ENCODE results near the gene CNTN4. TPM values are rescaled to one million over a fixed set of nuclear protein-coding genes. Genes with fewer than 3 reads are reported as not detected.
A peak's percentile ranks its signal among the peaks of the same experiment; 100 is the strongest.

The CNTN4 gene
- polyA plus RNA-seq, 4 donors, result 0.27 to 6.5 (median 2.6) TPM; not detected in 1

DNA sequence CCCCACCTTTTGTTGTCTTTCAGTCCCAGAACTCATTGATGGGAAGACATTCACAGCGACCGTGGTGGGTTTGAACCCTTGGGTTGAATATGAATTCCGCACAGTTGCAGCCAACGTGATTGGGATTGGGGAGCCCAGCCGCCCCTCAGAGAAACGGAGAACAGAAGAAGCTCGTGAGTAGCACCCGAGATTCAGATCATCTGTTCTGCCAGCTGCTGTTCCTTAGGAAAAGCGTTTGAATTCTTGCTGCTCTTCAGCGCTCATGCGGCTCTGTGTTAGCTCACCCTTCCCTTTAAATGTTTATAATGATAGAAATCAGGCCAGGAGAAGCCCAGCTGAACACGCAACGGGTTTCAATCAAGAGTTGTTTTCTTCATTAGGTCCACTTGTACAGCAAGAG is 938.5 kb downstream of the CNTN4 start:
- FAIRE-seq, result no peak

DNA sequence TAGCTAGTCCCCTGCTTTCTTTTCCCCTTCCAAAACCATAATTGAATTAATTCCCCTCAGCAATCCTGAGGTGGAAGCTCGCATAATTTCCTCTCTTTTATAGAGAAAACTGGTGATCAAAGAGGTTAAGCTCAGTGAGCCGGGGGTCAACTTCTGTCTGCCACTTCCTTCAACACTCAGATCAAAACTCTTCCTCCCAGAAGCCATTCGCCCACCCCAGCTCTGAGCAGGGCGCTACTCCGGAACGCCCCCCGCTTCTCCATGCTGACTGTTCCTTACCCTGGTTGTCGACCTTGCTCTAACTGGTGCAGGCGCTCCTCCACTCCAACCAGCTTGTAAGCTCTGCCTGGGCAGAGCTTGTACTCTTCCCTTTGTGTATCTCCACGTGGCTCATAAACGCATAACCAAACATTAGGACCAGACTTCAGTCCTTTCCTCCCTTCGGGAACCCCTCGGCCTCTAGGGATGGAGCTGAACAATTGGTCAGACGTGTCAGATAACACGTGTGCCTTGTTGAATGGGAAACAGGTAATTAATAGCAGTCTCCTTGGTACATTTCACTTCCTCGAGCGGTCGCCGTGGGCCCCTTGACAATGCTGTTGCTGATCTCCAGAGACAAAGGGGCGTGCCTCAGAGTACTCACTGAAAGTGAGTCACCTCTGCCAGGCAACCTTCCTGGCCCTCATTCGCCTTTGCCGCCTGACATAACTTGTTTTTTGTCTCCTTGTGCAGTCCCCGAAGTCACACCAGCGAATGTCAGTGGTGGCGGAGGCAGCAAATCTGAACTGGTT is 939.7 kb downstream of the CNTN4 start:
- no peaks in the 10 kb centered on the region for H3K27me3 ChIP-seq (ENCODE audit: control insufficient read depth in 3 of 3, insufficient read depth in 3 of 3, low read length in 3 of 3)
- DNase-seq, result no peak
- no peaks in the 10 kb centered on the region for H3K36me3 ChIP-seq (ENCODE audit: control insufficient read depth in 3 of 3, insufficient read depth in 2 of 3, low read depth in 1 of 3, low read length in 3 of 3)
- no peaks in the 10 kb centered on the region for H3K4me1 ChIP-seq (ENCODE audit: control insufficient read depth in 3 of 3, insufficient read depth in 2 of 3, low read depth in 1 of 3, low read length in 2 of 3)
- H3K27ac ChIP-seq (ENCODE audit: low read depth in 1 of 3, low read length in 2 of 3), result no peak overlapping the region
- WGBS, 3 donors, result 63 to 75% (median 67%) methylated on average over 25 of the region's 25 CpGs
- H3K4me3 ChIP-seq (ENCODE audit: low read depth in 1 of 3, low read length in 3 of 3), result no peak overlapping the region
- no peaks in the 10 kb centered on the region for H3K9me3 ChIP-seq (ENCODE audit: control insufficient read depth in 2 of 2, insufficient read depth in 1 of 2, low read depth in 1 of 2, low read length in 1 of 2)
- FAIRE-seq, result no peak

More for the DNA sequence above, 938.5 kb downstream of the CNTN4 start:
- WGBS, 3 donors, result 87 to 89% (median 87%) methylated on average over 13 of the region's 13 CpGs
- no peak for DNase-seq
- no peaks in the 10 kb centered on the region for H3K9me3 ChIP-seq (ENCODE audit: control insufficient read depth in 2 of 2, insufficient read depth in 1 of 2, low read depth in 1 of 2, low read length in 1 of 2)
- H3K4me1 ChIP-seq (ENCODE audit: control insufficient read depth in 3 of 3, insufficient read depth in 2 of 3, low read depth in 1 of 3, low read length in 2 of 3), result no peaks in the 10 kb centered on the region
- no peaks in the 10 kb centered on the region for H3K36me3 ChIP-seq (ENCODE audit: control insufficient read depth in 3 of 3, insufficient read depth in 2 of 3, low read depth in 1 of 3, low read length in 3 of 3)
- no peak overlapping the region for H3K27ac ChIP-seq (ENCODE audit: low read depth in 1 of 3, low read length in 2 of 3)
- H3K4me3 ChIP-seq (ENCODE audit: low read depth in 1 of 3, low read length in 3 of 3), result no peak overlapping the region
- H3K27me3 ChIP-seq (ENCODE audit: control insufficient read depth in 3 of 3, insufficient read depth in 3 of 3, low read length in 3 of 3), result no peaks in the 10 kb centered on the region

DNA sequence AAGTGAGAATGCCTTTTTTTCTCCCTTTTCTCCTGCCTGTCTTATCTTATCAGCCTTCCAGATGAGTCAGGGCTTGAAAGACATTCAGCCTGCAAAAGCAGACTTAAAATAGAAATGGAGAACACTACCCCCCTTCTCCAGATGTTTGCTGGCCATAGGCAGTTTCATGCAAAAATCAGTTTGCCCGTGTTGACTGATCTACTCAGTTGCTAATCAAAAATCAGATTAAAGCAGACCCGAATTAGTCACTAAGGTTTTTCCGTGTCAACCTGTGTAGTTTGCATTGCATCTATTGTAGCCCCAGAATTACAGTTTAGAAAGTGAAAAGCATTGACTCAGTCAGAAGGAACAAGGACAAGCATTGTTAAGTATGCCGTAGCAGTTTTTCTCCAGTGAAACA is 955.3 kb downstream of the CNTN4 start:
- Histone ChIP-seq H3K27ac (ENCODE audit: low read depth in 1 of 3, low read length in 2 of 3) (no peak overlapping the region), H3K9me3 (ENCODE audit: control insufficient read depth in 2 of 2, insufficient read depth in 1 of 2, low read depth in 1 of 2, low read length in 1 of 2) (no peaks in the 10 kb centered on the region), H3K4me3 (ENCODE audit: low read depth in 1 of 3, low read length in 3 of 3) (no peak overlapping the region), H3K27me3 (ENCODE audit: control insufficient read depth in 3 of 3, insufficient read depth in 3 of 3, low read length in 3 of 3) (no peaks in the 10 kb centered on the region), H3K36me3 (ENCODE audit: control insufficient read depth in 3 of 3, insufficient read depth in 2 of 3, low read depth in 1 of 3, low read length in 3 of 3) (no peaks in the 10 kb centered on the region), H3K4me1 (ENCODE audit: control insufficient read depth in 3 of 3, insufficient read depth in 2 of 3, low read depth in 1 of 3, low read length in 2 of 3) (no peaks in the 10 kb centered on the region)
- FAIRE-seq, result no peak
- 18 to 56% (median 30%) methylated on average over 4 of the region's 4 CpGs for WGBS, 3 donors
- DNase-seq, result no peak

DNA sequence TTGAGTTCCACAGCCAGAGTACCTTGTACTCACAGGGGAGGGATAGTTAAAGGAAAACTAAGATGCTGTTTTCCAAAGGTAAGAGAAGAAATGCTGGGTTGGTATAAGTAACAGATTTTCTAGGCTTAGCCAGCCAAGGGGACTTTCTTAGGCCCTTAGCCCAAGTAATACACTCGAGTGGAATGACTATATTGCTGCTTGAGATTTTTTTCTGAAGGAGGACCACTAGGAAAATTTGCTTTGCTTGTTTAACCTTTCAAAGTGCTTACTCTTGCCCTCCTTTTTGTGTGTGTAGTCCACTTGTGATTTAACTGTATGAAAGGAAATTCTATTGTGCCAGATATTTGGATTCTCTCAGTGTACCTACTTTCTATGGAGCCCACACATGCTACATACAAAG is 961.0 kb downstream of the CNTN4 start:
- H3K4me1 ChIP-seq (ENCODE audit: control insufficient read depth in 3 of 3, insufficient read depth in 2 of 3, low read depth in 1 of 3, low read length in 2 of 3), result no peaks in the 10 kb centered on the region
- H3K4me3 ChIP-seq (ENCODE audit: low read depth in 1 of 3, low read length in 3 of 3), result no peak overlapping the region
- no peak for DNase-seq
- FAIRE-seq, result no peak
- H3K36me3 ChIP-seq (ENCODE audit: control insufficient read depth in 3 of 3, insufficient read depth in 2 of 3, low read depth in 1 of 3, low read length in 3 of 3), result no peaks in the 10 kb centered on the region
- no peak overlapping the region for H3K27ac ChIP-seq (ENCODE audit: low read depth in 1 of 3, low read length in 2 of 3)
- no peaks in the 10 kb centered on the region for H3K9me3 ChIP-seq (ENCODE audit: control insufficient read depth in 2 of 2, insufficient read depth in 1 of 2, low read depth in 1 of 2, low read length in 1 of 2)
- WGBS, 3 donors, result 40 to 65% (median 50%) methylated on average over 1 of the region's 1 CpG
- no peaks in the 10 kb centered on the region for H3K27me3 ChIP-seq (ENCODE audit: control insufficient read depth in 3 of 3, insufficient read depth in 3 of 3, low read length in 3 of 3)

DNA sequence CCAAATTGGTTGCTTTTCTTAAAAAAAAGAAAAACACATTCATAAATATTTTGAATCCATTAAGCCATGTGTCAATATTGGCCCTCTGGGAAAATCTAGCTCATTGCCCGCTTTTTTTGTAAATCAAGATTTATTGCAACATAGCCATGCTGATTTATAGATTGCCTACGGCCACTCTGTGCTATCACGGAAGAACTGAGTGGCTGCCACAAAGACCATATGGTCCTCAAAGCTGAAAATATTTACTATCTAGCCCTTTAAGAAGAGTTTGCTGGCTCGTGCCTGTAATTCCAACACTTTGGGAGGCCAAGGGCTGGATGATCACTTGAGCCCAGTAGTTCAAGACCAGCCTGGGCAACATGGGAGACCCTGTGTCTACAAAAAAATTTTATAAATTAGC is 965.6 kb downstream of the CNTN4 start:
- no peak for FAIRE-seq
- WGBS, 3 donors, result 62 to 67% (median 64%) methylated on average over 4 of the region's 4 CpGs

DNA sequence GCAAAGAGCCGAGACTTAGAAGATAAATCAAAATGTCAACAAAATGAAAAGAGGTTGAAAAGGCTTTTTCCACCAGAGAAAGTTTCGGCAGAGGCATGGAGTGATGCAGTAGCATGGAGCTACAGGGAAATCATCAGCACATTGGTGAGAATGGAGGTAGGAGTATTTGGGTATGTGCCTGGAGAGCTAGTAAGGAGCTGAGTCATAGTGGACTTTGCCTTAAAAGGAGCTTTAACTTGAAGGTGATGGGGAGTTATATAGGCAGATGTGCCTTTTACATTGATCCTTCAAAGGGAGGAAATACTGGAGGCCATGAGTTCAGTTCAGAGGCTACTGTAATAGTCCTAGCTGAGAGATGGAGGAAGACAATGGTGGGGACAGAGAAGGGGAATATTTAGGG is 967.2 kb downstream of the CNTN4 start:
- Histone ChIP-seq H3K36me3 (ENCODE audit: control insufficient read depth in 3 of 3, insufficient read depth in 2 of 3, low read depth in 1 of 3, low read length in 3 of 3) (no peaks in the 10 kb centered on the region), H3K27me3 (ENCODE audit: control insufficient read depth in 3 of 3, insufficient read depth in 3 of 3, low read length in 3 of 3) (no peaks in the 10 kb centered on the region), H3K4me3 (ENCODE audit: low read depth in 1 of 3, low read length in 3 of 3) (no peak overlapping the region), H3K4me1 (ENCODE audit: control insufficient read depth in 3 of 3, insufficient read depth in 2 of 3, low read depth in 1 of 3, low read length in 2 of 3) (no peaks in the 10 kb centered on the region), H3K9me3 (ENCODE audit: control insufficient read depth in 2 of 2, insufficient read depth in 1 of 2, low read depth in 1 of 2, low read length in 1 of 2) (no peaks in the 10 kb centered on the region), H3K27ac (ENCODE audit: low read depth in 1 of 3, low read length in 2 of 3) (no peak overlapping the region)
- FAIRE-seq (no peak), DNase-seq (peak in 1 of 2 donors; percentile 26)
- WGBS, 3 donors, result 61 to 93% (median 84%) methylated on average over 2 of the region's 2 CpGs

More for the DNA sequence above, 965.6 kb downstream of the CNTN4 start:
- H3K27ac ChIP-seq (ENCODE audit: low read depth in 1 of 3, low read length in 2 of 3), result no peak overlapping the region
- H3K4me3 ChIP-seq (ENCODE audit: low read depth in 1 of 3, low read length in 3 of 3), result no peak overlapping the region
- DNase-seq, result no peak
- H3K36me3 ChIP-seq (ENCODE audit: control insufficient read depth in 3 of 3, insufficient read depth in 2 of 3, low read depth in 1 of 3, low read length in 3 of 3), result no peaks in the 10 kb centered on the region
- no peaks in the 10 kb centered on the region for H3K4me1 ChIP-seq (ENCODE audit: control insufficient read depth in 3 of 3, insufficient read depth in 2 of 3, low read depth in 1 of 3, low read length in 2 of 3)
- H3K9me3 ChIP-seq (ENCODE audit: control insufficient read depth in 2 of 2, insufficient read depth in 1 of 2, low read depth in 1 of 2, low read length in 1 of 2), result no peaks in the 10 kb centered on the region
- H3K27me3 ChIP-seq (ENCODE audit: control insufficient read depth in 3 of 3, insufficient read depth in 3 of 3, low read length in 3 of 3), result no peaks in the 10 kb centered on the region

DNA sequence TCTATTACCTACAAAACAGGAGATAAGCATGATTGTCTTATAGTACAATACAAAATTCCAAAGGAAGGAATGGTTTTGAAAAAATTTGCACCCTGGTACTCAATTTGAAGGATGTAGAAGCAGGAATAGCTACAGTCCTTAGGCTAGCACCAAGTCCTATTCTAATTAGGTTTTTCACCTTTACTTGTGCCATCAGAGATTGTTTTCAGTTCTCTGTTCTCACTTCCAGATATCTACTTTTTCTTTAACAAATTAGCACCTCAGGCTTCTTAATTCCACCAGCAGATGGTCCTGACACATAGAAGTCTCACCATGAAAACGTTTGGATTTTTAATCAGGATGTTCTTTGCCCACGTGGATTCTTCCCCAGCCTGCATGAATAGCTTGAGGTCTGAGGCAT is 967.7 kb downstream of the CNTN4 start:
- WGBS, 3 donors, result 20 to 34% (median 24%) methylated on average over 2 of the region's 2 CpGs
- Histone ChIP-seq H3K27ac (ENCODE audit: low read depth in 1 of 3, low read length in 2 of 3) (no peak overlapping the region), H3K36me3 (ENCODE audit: control insufficient read depth in 3 of 3, insufficient read depth in 2 of 3, low read depth in 1 of 3, low read length in 3 of 3) (no peaks in the 10 kb centered on the region), H3K4me3 (ENCODE audit: low read depth in 1 of 3, low read length in 3 of 3) (no peak overlapping the region), H3K9me3 (ENCODE audit: control insufficient read depth in 2 of 2, insufficient read depth in 1 of 2, low read depth in 1 of 2, low read length in 1 of 2) (no peaks in the 10 kb centered on the region), H3K27me3 (ENCODE audit: control insufficient read depth in 3 of 3, insufficient read depth in 3 of 3, low read length in 3 of 3) (no peaks in the 10 kb centered on the region), H3K4me1 (ENCODE audit: control insufficient read depth in 3 of 3, insufficient read depth in 2 of 3, low read depth in 1 of 3, low read length in 2 of 3) (no peaks in the 10 kb centered on the region)
- FAIRE-seq (no peak), DNase-seq (no peak)

DNA sequence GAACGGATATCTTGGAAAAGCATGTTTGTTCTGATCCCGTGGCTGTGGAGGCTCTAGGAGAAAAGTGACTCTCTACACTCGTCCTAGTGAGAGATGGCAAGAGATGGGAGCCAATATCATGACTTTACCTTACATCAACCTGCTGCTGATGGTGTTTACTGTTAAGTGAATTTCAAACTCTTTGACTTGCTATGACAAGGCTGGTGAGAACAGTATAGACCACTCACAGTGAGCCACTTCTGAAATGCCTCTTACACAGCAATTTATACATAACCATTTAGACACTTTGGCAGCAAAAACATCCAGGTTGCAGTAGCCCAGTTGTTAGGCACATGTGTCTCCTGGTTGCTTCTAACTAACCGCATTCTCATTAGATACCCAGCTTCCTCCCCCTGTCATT is 968.2 kb downstream of the CNTN4 start:
- DNase-seq (no peak), FAIRE-seq (no peak)
- WGBS, 3 donors, result 79 to 85% (median 84%) methylated on average over 4 of the region's 4 CpGs
- no peaks in the 10 kb centered on the region for H3K36me3 ChIP-seq (ENCODE audit: control insufficient read depth in 3 of 3, insufficient read depth in 2 of 3, low read depth in 1 of 3, low read length in 3 of 3)
- no peaks in the 10 kb centered on the region for H3K27me3 ChIP-seq (ENCODE audit: control insufficient read depth in 3 of 3, insufficient read depth in 3 of 3, low read length in 3 of 3)
- H3K27ac ChIP-seq (ENCODE audit: low read depth in 1 of 3, low read length in 2 of 3), result no peak overlapping the region
- no peaks in the 10 kb centered on the region for H3K4me1 ChIP-seq (ENCODE audit: control insufficient read depth in 3 of 3, insufficient read depth in 2 of 3, low read depth in 1 of 3, low read length in 2 of 3)
- no peak overlapping the region for H3K4me3 ChIP-seq (ENCODE audit: low read depth in 1 of 3, low read length in 3 of 3)
- no peaks in the 10 kb centered on the region for H3K9me3 ChIP-seq (ENCODE audit: control insufficient read depth in 2 of 2, insufficient read depth in 1 of 2, low read depth in 1 of 2, low read length in 1 of 2)

DNA sequence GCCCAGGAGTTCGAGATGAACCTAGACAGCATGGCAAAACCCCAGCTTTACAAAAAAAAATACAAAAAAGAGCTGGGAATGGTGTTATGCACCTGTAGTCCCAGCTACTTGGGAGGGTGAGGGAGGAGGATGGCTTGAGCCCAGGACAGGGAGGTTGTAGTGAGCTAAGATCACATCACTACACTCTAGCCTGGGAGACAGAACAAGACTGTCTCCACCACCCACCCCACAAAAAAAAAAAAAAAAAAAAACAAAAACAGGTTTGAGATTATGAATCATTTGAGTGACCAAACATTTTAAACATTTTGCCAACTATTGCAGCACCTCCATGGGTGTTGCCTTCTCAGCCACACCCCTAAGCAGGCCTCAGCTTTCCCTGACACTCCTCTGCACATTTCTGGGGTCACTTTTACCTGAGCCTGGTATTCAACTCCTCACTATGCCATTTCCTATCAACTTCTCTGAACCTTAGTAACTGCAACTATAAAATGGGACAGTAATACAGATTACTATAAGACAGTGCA is 969.8 kb downstream of the CNTN4 start:
- DNase-seq (no peak), FAIRE-seq (no peak)
- WGBS, 3 donors, result 69 to 92% (median 78%) methylated on average over 1 of the region's 1 CpG
- Histone ChIP-seq H3K9me3 (ENCODE audit: control insufficient read depth in 2 of 2, insufficient read depth in 1 of 2, low read depth in 1 of 2, low read length in 1 of 2) (no peaks in the 10 kb centered on the region), H3K27me3 (ENCODE audit: control insufficient read depth in 3 of 3, insufficient read depth in 3 of 3, low read length in 3 of 3) (no peaks in the 10 kb centered on the region), H3K27ac (ENCODE audit: low read depth in 1 of 3, low read length in 2 of 3) (no peak overlapping the region), H3K4me3 (ENCODE audit: low read depth in 1 of 3, low read length in 3 of 3) (no peak overlapping the region), H3K4me1 (ENCODE audit: control insufficient read depth in 3 of 3, insufficient read depth in 2 of 3, low read depth in 1 of 3, low read length in 2 of 3) (no peaks in the 10 kb centered on the region), H3K36me3 (ENCODE audit: control insufficient read depth in 3 of 3, insufficient read depth in 2 of 3, low read depth in 1 of 3, low read length in 3 of 3) (no peaks in the 10 kb centered on the region)
